ENCODE measurements around the gene CRAMP1. TPM values are rescaled to one million over a fixed set of nuclear protein-coding genes. Genes with fewer than 3 reads are reported as not detected.

The CRAMP1 gene
- polyA plus RNA-seq, 1 donor, result 22.0 TPM

- Histone ChIP-seq H3K36me3 (ENCODE audit: control insufficient read depth, insufficient read depth, low read length) (peaks cover 84% of the 10 kb centered on the region), H3K27me3 (ENCODE audit: control insufficient read depth, insufficient read depth, low read length) (no peaks in the 10 kb centered on the region), H3K9me3 (ENCODE audit: control insufficient read depth, low read depth, low read length) (no peaks in the 10 kb centered on the region), H3K4me3 (ENCODE audit: low read length) (no peak overlapping the region), H3K27ac (ENCODE audit: low read length) (no peak overlapping the region), H3K4me1 (ENCODE audit: control insufficient read depth, insufficient read depth, low read length) (no peaks in the 10 kb centered on the region)
- WGBS (ENCODE audit: insufficient coverage, low lambda C conversion rate), result no CpG with 5 or more reads among the region's 16 CpGs
- peak in 1 of 2 donors; percentile 33 for DNase-seq
These were observed 43.2 kb downstream of the CRAMP1 start for GRCh38 chr16:1655269-1655807.

DNA sequence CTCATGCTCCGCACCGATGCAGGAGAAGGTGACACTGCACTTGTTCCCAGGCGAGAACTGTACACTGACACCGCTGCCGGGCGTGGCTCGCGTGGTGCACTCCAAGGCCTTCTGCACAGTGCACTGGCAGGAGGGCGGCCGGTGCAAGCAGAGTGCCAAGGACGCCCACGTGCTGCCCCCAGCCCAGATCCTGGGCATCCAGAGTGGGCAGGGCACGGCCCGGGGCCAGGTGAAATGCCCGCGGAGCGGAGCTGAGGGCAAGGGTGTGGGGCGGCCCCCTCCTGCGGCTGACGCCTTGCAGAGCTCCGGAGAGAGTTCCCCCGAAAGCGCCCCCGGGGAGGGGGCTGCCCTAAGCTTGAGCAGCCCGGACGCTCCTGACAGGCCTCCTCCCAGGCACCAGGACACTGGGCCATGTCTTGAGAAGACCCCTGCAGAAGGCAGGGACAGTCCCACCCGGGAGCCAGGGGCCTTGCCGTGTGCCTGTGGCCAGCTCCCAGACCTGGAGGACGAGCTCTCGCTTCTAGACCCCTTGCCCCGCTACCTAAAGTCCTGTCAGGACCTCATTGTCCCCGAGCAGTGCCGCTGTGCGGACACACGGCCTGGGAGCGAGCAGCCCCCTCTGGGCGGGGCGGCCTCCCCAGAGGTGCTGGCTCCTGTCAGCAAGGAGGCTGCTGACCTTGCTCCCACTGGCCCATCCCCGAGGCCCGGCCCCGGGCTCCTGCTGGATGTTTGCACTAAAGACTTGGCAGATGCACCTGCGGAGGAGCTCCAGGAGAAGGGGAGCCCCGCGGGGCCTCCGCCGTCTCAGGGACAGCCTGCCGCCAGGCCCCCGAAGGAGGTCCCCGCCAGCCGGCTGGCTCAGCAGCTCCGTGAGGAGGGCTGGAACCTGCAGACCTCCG is 44.0 kb downstream of the CRAMP1 start:
- no CpG with 5 or more reads among the region's 52 CpGs for WGBS (ENCODE audit: insufficient coverage, low lambda C conversion rate)
- H3K4me1 ChIP-seq (ENCODE audit: control insufficient read depth, insufficient read depth, low read length), result no peaks in the 10 kb centered on the region
- peaks cover 82% of the 10 kb centered on the region for H3K36me3 ChIP-seq (ENCODE audit: control insufficient read depth, insufficient read depth, low read length)
- no peak for DNase-seq
- no peaks in the 10 kb centered on the region for H3K9me3 ChIP-seq (ENCODE audit: control insufficient read depth, low read depth, low read length)
- no peak overlapping the region for H3K27ac ChIP-seq (ENCODE audit: low read length)
- no peak overlapping the region for H3K4me3 ChIP-seq (ENCODE audit: low read length)
- H3K27me3 ChIP-seq (ENCODE audit: control insufficient read depth, insufficient read depth, low read length), result no peaks in the 10 kb centered on the region

DNA sequence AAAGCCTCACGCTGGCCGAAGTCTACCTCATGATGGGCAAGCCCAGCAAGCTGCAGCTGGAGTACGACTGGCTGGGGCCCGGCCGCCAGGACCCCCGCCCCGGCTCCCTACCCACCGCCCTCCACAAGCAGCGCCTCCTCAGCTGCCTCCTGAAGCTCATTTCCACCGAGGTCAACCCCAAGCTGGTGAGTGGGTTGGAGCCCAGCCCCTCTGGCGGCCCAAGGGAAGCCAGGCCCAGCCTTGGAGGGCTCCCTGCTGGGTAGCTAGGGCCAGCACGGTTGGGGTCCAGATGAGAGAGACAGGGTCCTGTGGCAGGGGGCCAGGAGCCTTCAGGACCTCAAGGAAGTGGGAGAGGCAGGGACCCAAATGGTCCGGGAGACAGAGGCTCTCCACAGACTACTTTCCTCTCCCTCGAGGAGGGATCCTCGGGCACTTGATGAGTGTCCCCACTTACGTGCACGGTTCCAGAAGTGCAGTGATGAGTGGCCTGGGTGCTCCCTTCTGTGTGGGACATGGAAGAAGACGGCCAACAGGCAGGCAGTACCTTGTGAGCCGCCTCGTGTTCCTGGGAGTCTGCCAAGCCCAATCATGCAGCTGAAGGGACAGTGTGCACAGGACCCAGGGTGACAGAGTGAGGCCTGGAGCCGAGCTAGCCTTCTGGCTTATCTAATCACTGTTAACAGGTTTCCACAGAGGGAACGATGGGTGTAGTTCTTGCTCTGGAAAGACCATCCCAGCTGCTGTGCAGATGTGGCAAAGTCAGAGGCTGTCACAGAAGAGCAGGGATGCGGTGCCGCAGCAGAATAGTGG is 44.9 kb downstream of the CRAMP1 start:
- WGBS (ENCODE audit: insufficient coverage, low lambda C conversion rate), result no CpG with 5 or more reads among the region's 24 CpGs
- H3K9me3 ChIP-seq (ENCODE audit: control insufficient read depth, low read depth, low read length), result no peaks in the 10 kb centered on the region
- no peak overlapping the region for H3K27ac ChIP-seq (ENCODE audit: low read length)
- H3K4me3 ChIP-seq (ENCODE audit: low read length), result no peak overlapping the region
- H3K27me3 ChIP-seq (ENCODE audit: control insufficient read depth, insufficient read depth, low read length), result no peaks in the 10 kb centered on the region
- H3K4me1 ChIP-seq (ENCODE audit: control insufficient read depth, insufficient read depth, low read length), result no peaks in the 10 kb centered on the region
- DNase-seq, result no peak
- peaks cover 79% of the 10 kb centered on the region for H3K36me3 ChIP-seq (ENCODE audit: control insufficient read depth, insufficient read depth, low read length)

GRCh38 chr16:1657841-1658240 is 45.7 kb downstream of the CRAMP1 start:
- no peaks in the 10 kb centered on the region for H3K4me1 ChIP-seq (ENCODE audit: control insufficient read depth, insufficient read depth, low read length)
- no peaks in the 10 kb centered on the region for H3K27me3 ChIP-seq (ENCODE audit: control insufficient read depth, insufficient read depth, low read length)
- H3K27ac ChIP-seq (ENCODE audit: low read length), result no peak overlapping the region
- WGBS (ENCODE audit: insufficient coverage, low lambda C conversion rate), result no CpG with 5 or more reads among the region's 13 CpGs
- H3K4me3 ChIP-seq (ENCODE audit: low read length), result no peak overlapping the region
- DNase-seq, result no peak
- no peaks in the 10 kb centered on the region for H3K9me3 ChIP-seq (ENCODE audit: control insufficient read depth, low read depth, low read length)
- H3K36me3 ChIP-seq (ENCODE audit: control insufficient read depth, insufficient read depth, low read length), result peaks cover 78% of the 10 kb centered on the region

GRCh38 chr16:1659031-1659430 is 46.9 kb downstream of the CRAMP1 start:
- WGBS (ENCODE audit: insufficient coverage, low lambda C conversion rate), result no CpG with 5 or more reads among the region's 5 CpGs

GRCh38 chr16:1661826-1662225 is 49.7 kb downstream of the CRAMP1 start:
- no CpG with 5 or more reads among the region's 2 CpGs for WGBS (ENCODE audit: insufficient coverage, low lambda C conversion rate)
- no peak overlapping the region for H3K27ac ChIP-seq (ENCODE audit: low read length)
- no peaks in the 10 kb centered on the region for H3K4me1 ChIP-seq (ENCODE audit: control insufficient read depth, insufficient read depth, low read length)
- H3K9me3 ChIP-seq (ENCODE audit: control insufficient read depth, low read depth, low read length), result no peaks in the 10 kb centered on the region
- no peak overlapping the region for H3K4me3 ChIP-seq (ENCODE audit: low read length)
- no peak for DNase-seq
- peaks cover 84% of the 10 kb centered on the region for H3K36me3 ChIP-seq (ENCODE audit: control insufficient read depth, insufficient read depth, low read length)
- H3K27me3 ChIP-seq (ENCODE audit: control insufficient read depth, insufficient read depth, low read length), result no peaks in the 10 kb centered on the region

More at GRCh38 chr16:1659031-1659430, 46.9 kb downstream of the CRAMP1 start:
- H3K36me3 ChIP-seq (ENCODE audit: control insufficient read depth, insufficient read depth, low read length), result peaks cover 84% of the 10 kb centered on the region
- no peaks in the 10 kb centered on the region for H3K27me3 ChIP-seq (ENCODE audit: control insufficient read depth, insufficient read depth, low read length)
- DNase-seq, result no peak
- H3K9me3 ChIP-seq (ENCODE audit: control insufficient read depth, low read depth, low read length), result no peaks in the 10 kb centered on the region
- H3K27ac ChIP-seq (ENCODE audit: low read length), result no peak overlapping the region
- no peak overlapping the region for H3K4me3 ChIP-seq (ENCODE audit: low read length)
- no peaks in the 10 kb centered on the region for H3K4me1 ChIP-seq (ENCODE audit: control insufficient read depth, insufficient read depth, low read length)

GRCh38 chr16:1662543-1662942 is 50.4 kb downstream of the CRAMP1 start:
- Histone ChIP-seq H3K4me1 (ENCODE audit: control insufficient read depth, insufficient read depth, low read length) (no peaks in the 10 kb centered on the region), H3K4me3 (ENCODE audit: low read length) (no peak overlapping the region), H3K27ac (ENCODE audit: low read length) (no peak overlapping the region), H3K36me3 (ENCODE audit: control insufficient read depth, insufficient read depth, low read length) (peaks cover 84% of the 10 kb centered on the region), H3K27me3 (ENCODE audit: control insufficient read depth, insufficient read depth, low read length) (no peaks in the 10 kb centered on the region), H3K9me3 (ENCODE audit: control insufficient read depth, low read depth, low read length) (no peaks in the 10 kb centered on the region)
- no CpG with 5 or more reads among the region's 20 CpGs for WGBS (ENCODE audit: insufficient coverage, low lambda C conversion rate)
- no peak for DNase-seq

DNA sequence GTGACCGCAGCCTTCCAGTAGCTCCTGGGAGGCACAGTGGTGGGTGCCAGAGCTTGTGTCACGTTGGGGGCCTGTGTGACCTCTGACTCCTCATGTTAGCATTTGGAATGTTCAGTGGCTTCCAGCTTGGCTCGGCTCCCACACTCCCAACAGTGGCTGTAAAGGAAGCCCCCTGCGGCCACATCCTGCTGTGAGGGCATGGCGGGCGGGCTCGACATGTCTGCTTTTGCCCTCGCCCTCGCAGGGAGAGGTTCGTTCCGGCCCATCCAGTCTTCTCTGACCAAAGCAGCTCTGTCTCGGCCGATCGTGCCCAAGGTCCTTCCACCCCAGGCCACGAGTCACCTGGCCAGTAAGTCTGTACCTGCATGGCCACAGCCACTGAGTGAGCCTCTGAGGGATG is 53.7 kb downstream of the CRAMP1 start:
- H3K27ac ChIP-seq (ENCODE audit: low read length), result no peak overlapping the region
- H3K4me1 ChIP-seq (ENCODE audit: control insufficient read depth, insufficient read depth, low read length), result no peaks in the 10 kb centered on the region
- H3K27me3 ChIP-seq (ENCODE audit: control insufficient read depth, insufficient read depth, low read length), result no peaks in the 10 kb centered on the region
- H3K4me3 ChIP-seq (ENCODE audit: low read length), result no peak overlapping the region
- H3K36me3 ChIP-seq (ENCODE audit: control insufficient read depth, insufficient read depth, low read length), result peaks cover 88% of the 10 kb centered on the region
- no peaks in the 10 kb centered on the region for H3K9me3 ChIP-seq (ENCODE audit: control insufficient read depth, low read depth, low read length)
- 93% methylated on average over 3 of the region's 15 CpGs for WGBS (ENCODE audit: insufficient coverage, low lambda C conversion rate)
- no peak for DNase-seq

DNA sequence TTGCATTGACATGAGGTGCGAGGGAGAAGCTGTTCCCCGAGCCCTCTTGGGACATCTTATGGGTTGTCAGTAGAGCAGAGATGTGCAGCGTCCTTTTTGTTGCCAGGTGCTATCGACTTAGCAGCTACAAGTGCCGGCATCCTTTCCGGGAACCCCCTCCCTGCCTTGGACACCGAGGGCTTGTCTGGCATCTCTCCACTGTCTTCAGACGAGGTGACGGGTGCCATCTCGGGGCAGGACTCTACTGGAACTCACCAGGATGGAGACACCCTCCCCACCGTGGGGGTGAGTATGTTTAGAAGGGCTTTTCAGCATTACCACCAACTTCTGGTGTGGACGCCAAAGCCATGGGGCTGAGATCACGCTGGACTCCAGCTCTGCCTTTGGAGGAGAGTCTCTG is 54.2 kb downstream of the CRAMP1 start:
- no peaks in the 10 kb centered on the region for H3K9me3 ChIP-seq (ENCODE audit: control insufficient read depth, low read depth, low read length)
- no peak overlapping the region for H3K4me3 ChIP-seq (ENCODE audit: low read length)
- H3K36me3 ChIP-seq (ENCODE audit: control insufficient read depth, insufficient read depth, low read length), result peaks cover 91% of the 10 kb centered on the region
- no CpG with 5 or more reads among the region's 13 CpGs for WGBS (ENCODE audit: insufficient coverage, low lambda C conversion rate)
- H3K27ac ChIP-seq (ENCODE audit: low read length), result no peak overlapping the region
- no peaks in the 10 kb centered on the region for H3K27me3 ChIP-seq (ENCODE audit: control insufficient read depth, insufficient read depth, low read length)
- DNase-seq, result no peak
- H3K4me1 ChIP-seq (ENCODE audit: control insufficient read depth, insufficient read depth, low read length), result no peaks in the 10 kb centered on the region

- no peak for DNase-seq
- H3K9me3 ChIP-seq (ENCODE audit: control insufficient read depth, low read depth, low read length), result no peaks in the 10 kb centered on the region
- no peaks in the 10 kb centered on the region for H3K27me3 ChIP-seq (ENCODE audit: control insufficient read depth, insufficient read depth, low read length)
- no peaks in the 10 kb centered on the region for H3K4me1 ChIP-seq (ENCODE audit: control insufficient read depth, insufficient read depth, low read length)
- no CpG with 5 or more reads among the region's 8 CpGs for WGBS (ENCODE audit: insufficient coverage, low lambda C conversion rate)
- H3K27ac ChIP-seq (ENCODE audit: low read length), result no peak overlapping the region
- H3K4me3 ChIP-seq (ENCODE audit: low read length), result no peak overlapping the region
- H3K36me3 ChIP-seq (ENCODE audit: control insufficient read depth, insufficient read depth, low read length), result peaks cover 93% of the 10 kb centered on the region
These were observed 55.1 kb downstream of the CRAMP1 start for GRCh38 chr16:1667271-1667670.

All from large intestine (tissue), 3 donors.